MCF 10A (cell line): Measurements from ENCODE around the gene ELL2. TPM values are rescaled to one million over a fixed set of nuclear protein-coding genes. Genes with fewer than 3 reads are reported as not detected.

Experiments
- BruUV-seq: library from RNA; stranded (reverse); fragments of 400-500 nt; replicated peaks from 2 replicates; lab custom pipeline; 2021; lab: Mats Ljungman, UMichigan
- CTCF ChIA-PET: fragments of 300-600 bp; sonication (Branson Sonifier 250); formaldehyde crosslinking; extraction: SDS; loops from one replicate; lab custom pipeline; 2021; ENCODE audit warnings: antibody characterized with exemption, inconsistent platforms; lab: Yijun Ruan, JAX
- POLR2A ChIA-PET: fragments of 300-600, 350-650 bp; sonication (Branson Sonifier 250); formaldehyde crosslinking; extraction: SDS; loops from one replicate; lab custom pipeline; 2020; ENCODE audit warnings: antibody characterized with exemption, inconsistent platforms; lab: Yijun Ruan, JAX
- DNase-seq: peaks from one replicate; pipeline ENCODE4 v3.0.0-alpha.2; 2018; ENCODE audit not compliant: unreplicated experiment
- H3K27ac Mint-ChIP-seq: one replicate; pipeline ENCODE4 v1.8.0; 2022; ENCODE audit warnings: mild to moderate bottlenecking, low read depth, mixed read lengths; ENCODE audit not compliant: unreplicated experiment
- H3K27me3 Mint-ChIP-seq: one replicate; pipeline ENCODE4 v1.8.0; 2022; ENCODE audit warnings: mixed read lengths; ENCODE audit not compliant: insufficient read depth, unreplicated experiment
- H3K36me3 Mint-ChIP-seq: one replicate; pipeline ENCODE4 v1.8.0; 2022; ENCODE audit warnings: mild to moderate bottlenecking, moderate library complexity, mixed read lengths; ENCODE audit not compliant: insufficient read depth, unreplicated experiment
- H3K4me1 Mint-ChIP-seq: one replicate; pipeline ENCODE4 v1.8.0; 2022; ENCODE audit warnings: mixed read lengths; ENCODE audit not compliant: insufficient read depth, unreplicated experiment
- H3K4me3 Mint-ChIP-seq: one replicate; pipeline ENCODE4 v1.8.0; 2022; ENCODE audit warnings: mild to moderate bottlenecking, moderate library complexity, mixed read lengths; ENCODE audit not compliant: unreplicated experiment
- H3K9me3 Mint-ChIP-seq: one replicate; pipeline ENCODE4 v1.8.0; 2022; ENCODE audit warnings: mixed read lengths; ENCODE audit not compliant: unreplicated experiment
- CTCF ChIP-seq: fragments of 200-600 bp; IDR thresholded peaks from one replicate; pipeline ENCODE4 v1.8.0; 2022; ENCODE audit warnings: antibody characterized with exemption, mild to moderate bottlenecking; ENCODE audit not compliant: unreplicated experiment
- intact Hi-C: fragments of 100-400 bp; cut with micrococcal nuclease; formaldehyde crosslinking; loops from 2 replicates; pipeline ENCODE4 v1.14.1; 2022
- total RNA-seq: library from RNA; stranded (reverse); gene quantifications from 2 replicates; pipeline ENCODE4 v1.2.3, GENCODE V29; 2022

ELL2 gene
- total RNA-seq, 1 experiment from 2014 or later, result 147 TPM

DNA sequence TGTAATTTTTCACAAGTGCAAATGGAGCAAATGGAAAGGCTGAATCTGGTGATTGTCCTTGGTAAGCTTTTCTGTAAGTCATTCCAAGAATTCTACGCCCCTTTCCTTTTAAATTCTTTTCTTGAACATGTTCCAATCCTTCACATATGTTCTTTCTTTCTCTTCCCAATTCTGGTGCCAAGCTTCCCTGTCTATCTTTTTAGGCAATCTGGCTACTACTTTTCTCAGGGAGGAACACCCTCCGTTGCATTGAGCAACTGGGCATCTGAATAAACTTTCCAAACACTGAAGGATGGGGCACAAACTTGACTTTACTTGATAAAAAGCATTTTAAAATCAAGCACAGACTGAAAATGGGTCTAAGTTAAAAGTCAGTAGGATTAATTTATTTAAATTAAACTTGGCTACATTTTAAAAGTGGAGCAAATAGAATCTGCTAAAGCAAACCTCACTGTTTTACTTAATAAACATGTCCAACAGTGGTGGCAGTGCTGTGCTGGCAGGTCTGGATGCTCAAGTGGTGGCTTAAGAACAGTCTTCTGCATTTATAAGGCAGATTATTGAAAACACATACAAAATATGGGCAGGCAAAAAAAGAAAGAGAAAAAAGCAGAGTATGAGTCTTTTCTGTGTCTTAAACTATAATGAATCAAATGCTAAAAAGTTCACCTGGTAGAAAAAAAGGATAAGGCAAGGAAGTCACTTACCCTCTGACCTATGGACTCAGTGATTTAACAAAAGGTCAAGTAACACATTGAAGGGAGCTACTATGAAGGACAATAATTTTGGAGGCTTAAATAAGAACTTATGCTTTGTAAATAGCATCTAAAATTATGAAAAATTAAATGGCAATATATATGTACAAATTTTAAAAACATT, 5.4 kb downstream of the ELL2 start:
- intact Hi-C loops, result loop anchor here (1.0 to 10.0 kb wide), 3 partner anchors 51 to 646 kb away; no protein-coding TSS in a partner anchor
- Mint-ChIP-seq H3K36me3 (peaks cover 24% of the 10 kb centered on the region), H3K4me3 (peak overlapping the region; percentile 62), H3K9me3 (peaks cover 8% of the 10 kb centered on the region), H3K4me1 (peaks cover 60% of the 10 kb centered on the region), H3K27me3 (no peaks in the 10 kb centered on the region), H3K27ac (peak overlapping the region; percentile 87)
- ChIA-PET POLR2A (interaction anchor here (0.6 to 10.8 kb wide), 20 partner anchors 8 to 341 kb away, joined by 3 to 113 read pairs (median 4); no protein-coding TSS in a partner anchor), CTCF (interaction anchor here (0.7 to 8.1 kb wide), 8 partner anchors 10 to 380 kb away, joined by 3 to 95 read pairs (median 3); no protein-coding TSS in a partner anchor)
- TF ChIP-seq CTCF, result no peak
- peak; percentile 61 for DNase-seq
- BruUV-seq, result no TSS peak

- peaks cover 24% of the 10 kb centered on the region for H3K36me3 Mint-ChIP-seq
- peak overlapping the region; percentile 7 for H3K27ac Mint-ChIP-seq
- no peak for TF ChIP-seq CTCF
- H3K27me3 Mint-ChIP-seq, result no peaks in the 10 kb centered on the region
- peaks cover 59% of the 10 kb centered on the region for H3K4me1 Mint-ChIP-seq
- POLR2A ChIA-PET, result interaction anchor here (0.7 to 10.8 kb wide), 10 partner anchors 9 to 870 kb away, joined by 3 to 113 read pairs (median 3); no protein-coding TSS in a partner anchor
- CTCF ChIA-PET, result interaction anchor here (1.3 to 1.9 kb wide), 3 partner anchors 8 to 31 kb away, joined by 6 to 11 read pairs (median 8); no protein-coding TSS in a partner anchor
- intact Hi-C loops, result loop anchor here (5.0 to 10.0 kb wide), 2 partner anchors 50 to 648 kb away; no protein-coding TSS in a partner anchor
- H3K4me3 Mint-ChIP-seq, result peak overlapping the region; percentile 62
- peaks cover 8% of the 10 kb centered on the region for H3K9me3 Mint-ChIP-seq
- no peak for DNase-seq
- BruUV-seq, result no TSS peak
Observed at GRCh38 chr5:95954716-95955115, 6.9 kb downstream of the ELL2 start.

DNA sequence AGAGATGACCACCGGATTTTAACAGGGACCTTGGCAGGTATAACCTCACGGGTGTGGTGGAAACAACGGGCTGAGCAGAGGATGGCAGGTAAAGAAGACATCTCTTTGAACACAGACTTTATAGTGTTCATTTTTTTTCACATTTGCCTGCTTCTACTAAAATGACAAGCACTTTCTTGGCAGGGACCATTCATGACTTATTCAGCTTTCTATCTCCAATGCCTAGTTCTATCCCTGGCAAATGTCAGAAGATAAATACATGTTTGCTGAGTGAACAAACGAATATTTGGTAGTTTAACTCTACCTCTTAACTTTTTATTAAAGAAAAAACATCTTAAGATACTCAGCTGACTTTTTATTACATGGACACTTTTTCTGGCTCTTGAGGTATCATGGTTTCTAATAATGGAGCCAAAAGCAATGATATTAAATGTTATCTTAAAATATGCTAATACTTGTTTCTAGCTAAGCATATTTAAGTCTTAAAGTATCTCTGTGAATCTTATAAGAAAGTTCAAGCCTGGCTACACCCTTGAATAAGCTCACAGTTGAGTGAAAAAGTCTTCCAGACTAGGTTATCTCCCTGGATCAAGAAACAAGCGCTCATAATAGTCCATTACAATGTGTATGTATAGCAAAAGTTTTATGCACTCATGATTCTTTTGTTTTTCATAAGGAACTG, 8.5 kb downstream of the ELL2 start:
- ChIA-PET CTCF (no interaction called here), POLR2A (interaction anchor here (0.6 to 3.3 kb wide), 6 partner anchors 9 to 662 kb away, joined by 3 to 13 read pairs (median 3); partner anchors contain the start of gene RFESD)
- H3K4me3 Mint-ChIP-seq, result peak overlapping the region; percentile 0
- BruUV-seq, result no TSS peak
- TF ChIP-seq CTCF, result no peak
- no peaks in the 10 kb centered on the region for H3K27me3 Mint-ChIP-seq
- intact Hi-C loops, result loop anchor here (10.0 kb wide), 1 partner anchor 48 kb away; no protein-coding TSS in a partner anchor
- H3K27ac Mint-ChIP-seq, result peak overlapping the region; percentile 30
- H3K4me1 Mint-ChIP-seq, result peaks cover 49% of the 10 kb centered on the region
- peaks cover 15% of the 10 kb centered on the region for H3K36me3 Mint-ChIP-seq
- DNase-seq, result no peak
- H3K9me3 Mint-ChIP-seq, result peaks cover 8% of the 10 kb centered on the region
